Esophagus muscularis mucosa (tissue), 4 donors: ENCODE results near the gene MID1. TPM values are rescaled to one million over a fixed set of nuclear protein-coding genes. Genes with fewer than 3 reads are reported as not detected.

Experiments
- DNase-seq: peaks from one replicate; pipeline ENCODE4 v3.0.0-alpha.2; 2017; ENCODE audit errors: extremely low spot score
- H3K27ac ChIP-seq, 4 donors: fragments of 200-600 bp; sonication (generic); replicated peaks in 1 of 4; 1 replicate in 3 of 4; 2 replicates in 1 of 4; pipeline ENCODE4 v1.5.1; 2016 to 2019; ENCODE audit warnings: mild to moderate bottlenecking in 1 of 4
- H3K27me3 ChIP-seq, 4 donors: fragments of 200-600 bp; sonication (generic); one replicate each; pipeline versions ENCODE4 v1.5.1 to v1.6.0; 2016 to 2019
- H3K36me3 ChIP-seq, 4 donors: fragments of 200-600 bp; sonication (generic); one replicate each; pipeline ENCODE4 v1.5.1; 2016 to 2019
- H3K4me1 ChIP-seq, 4 donors: fragments of 200-600 bp; sonication (generic); one replicate each; pipeline ENCODE4 v1.5.1; 2016 to 2019
- H3K4me3 ChIP-seq, 4 donors: fragments of 200-600 bp; sonication (generic); 1 replicate in 2 of 4; 2 replicates in 2 of 4; pipeline ENCODE4 v1.5.1; 2016 to 2019; ENCODE audit warnings: mild to moderate bottlenecking in 4 of 4, moderate library complexity in 1 of 4
- H3K9me3 ChIP-seq, 4 donors: fragments of 200-600 bp; sonication (generic); 1 replicate in 3 of 4; 2 replicates in 1 of 4; pipeline ENCODE4 v1.5.1; 2016 to 2019
- CTCF ChIP-seq, 3 experiments: fragments of 200-600 bp in 2 of 3; fragments of 450-650 bp in 1 of 3; sonication (generic) in 2 of 3; IDR thresholded peaks; one replicate each; pipeline ENCODE4 v1.5.1; 2017 to 2019; ENCODE audit warnings: antibody characterized with exemption in 3 of 3, mild to moderate bottlenecking in 2 of 3, moderate library complexity in 1 of 3
- EP300 ChIP-seq: sonication (generic); formaldehyde crosslinking; IDR thresholded peaks from one replicate; pipeline ENCODE4 v1.6.1; 2017; ENCODE audit warnings: antibody characterized with exemption
- POLR2A ChIP-seq: fragments of 450-650 bp; IDR thresholded peaks from one replicate; pipeline ENCODE4 v1.6.1; 2017; ENCODE audit warnings: antibody characterized with exemption, moderate library complexity, mild to moderate bottlenecking, low read depth
- POLR2AphosphoS5 ChIP-seq, 2 donors: sonication (generic); formaldehyde crosslinking; IDR thresholded peaks; one replicate each; pipeline ENCODE4 v1.6.1; 2017; ENCODE audit warnings: antibody characterized with exemption in 2 of 2
- WGBS: methylation state at CpG from one replicate; pipeline ENCODE4 v1.1.5; 2018; 5-methylcytosine and 5-hydroxymethylcytosine counted together
- intact Hi-C: fragments of 100-400 bp; cut with DNase I; formaldehyde crosslinking; loops from one replicate; pipeline ENCODE4 v1.15.1; 2023
- total RNA-seq, 4 donors: library from RNA; depleted of rRNA; stranded (reverse); fragments of >200 nt; gene quantifications; one replicate each; pipeline versions ENCODE4 v1.1.0 to v1.2.1, GENCODE V29; 2016

The MID1 gene, protein sequence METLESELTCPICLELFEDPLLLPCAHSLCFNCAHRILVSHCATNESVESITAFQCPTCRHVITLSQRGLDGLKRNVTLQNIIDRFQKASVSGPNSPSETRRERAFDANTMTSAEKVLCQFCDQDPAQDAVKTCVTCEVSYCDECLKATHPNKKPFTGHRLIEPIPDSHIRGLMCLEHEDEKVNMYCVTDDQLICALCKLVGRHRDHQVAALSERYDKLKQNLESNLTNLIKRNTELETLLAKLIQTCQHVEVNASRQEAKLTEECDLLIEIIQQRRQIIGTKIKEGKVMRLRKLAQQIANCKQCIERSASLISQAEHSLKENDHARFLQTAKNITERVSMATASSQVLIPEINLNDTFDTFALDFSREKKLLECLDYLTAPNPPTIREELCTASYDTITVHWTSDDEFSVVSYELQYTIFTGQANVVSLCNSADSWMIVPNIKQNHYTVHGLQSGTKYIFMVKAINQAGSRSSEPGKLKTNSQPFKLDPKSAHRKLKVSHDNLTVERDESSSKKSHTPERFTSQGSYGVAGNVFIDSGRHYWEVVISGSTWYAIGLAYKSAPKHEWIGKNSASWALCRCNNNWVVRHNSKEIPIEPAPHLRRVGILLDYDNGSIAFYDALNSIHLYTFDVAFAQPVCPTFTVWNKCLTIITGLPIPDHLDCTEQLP
- 10 to 100 TPM; 11.2 to 22.0 (median 16.2) TPM for total RNA-seq

DNA sequence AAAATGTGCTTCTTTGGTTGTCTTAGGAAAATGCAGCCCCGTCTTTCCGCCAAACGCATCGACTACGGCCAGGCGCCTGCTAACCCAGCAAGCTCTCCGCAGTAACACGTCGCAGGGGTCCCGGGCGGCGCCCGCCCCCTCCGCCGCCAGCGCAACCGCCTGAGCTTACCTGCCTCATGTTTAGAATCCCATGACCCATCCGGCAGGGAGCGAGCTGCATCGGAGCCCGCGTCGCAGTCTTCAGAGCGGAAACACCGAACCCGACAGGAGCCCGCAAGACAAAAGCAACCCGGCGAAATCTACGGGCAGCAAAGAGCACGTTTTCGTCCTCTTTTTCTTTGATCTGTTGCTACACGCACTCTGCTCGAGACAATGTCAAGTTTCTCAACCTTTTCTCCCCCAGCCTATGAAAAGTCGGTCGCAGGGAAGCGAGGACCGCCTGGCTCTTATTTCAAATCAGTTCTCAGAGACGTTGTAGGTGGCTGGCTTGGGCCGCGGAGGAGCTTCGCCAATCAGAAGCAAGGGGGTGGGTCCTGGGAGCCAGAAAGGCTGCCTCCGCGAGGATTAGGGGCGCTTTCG lies at the start of gene MID1:
TSS of gene MID1 (minus strand) at position 465 of the 579 bp plus-strand sequence. CDS start 53,038 bp downstream, outside the sequence.
- H3K4me1 ChIP-seq, result peaks cover 0 to 24% (median 17%) of the 10 kb centered on the region in 4 donors
- no peaks in the 10 kb centered on the region for H3K27me3 ChIP-seq
- WGBS, result 37% methylated on average over 33 of the region's 46 CpGs
- no peak for DNase-seq
- intact Hi-C loops, result no loop called here
- TF ChIP-seq EP300 (no peak), POLR2AphosphoS5 (IDR thresholded peaks at IDR 0.05) (peak; percentile 64 to 74)
- no peaks in the 10 kb centered on the region for H3K9me3 ChIP-seq
- H3K36me3 ChIP-seq, result no peaks in the 10 kb centered on the region
- peak within 1 kb of the TSS; percentile 58 to 73 (median 62) for H3K4me3 ChIP-seq
- H3K27ac ChIP-seq, result peak within 1 kb of the TSS; percentile 68 to 84 (median 75)

DNA sequence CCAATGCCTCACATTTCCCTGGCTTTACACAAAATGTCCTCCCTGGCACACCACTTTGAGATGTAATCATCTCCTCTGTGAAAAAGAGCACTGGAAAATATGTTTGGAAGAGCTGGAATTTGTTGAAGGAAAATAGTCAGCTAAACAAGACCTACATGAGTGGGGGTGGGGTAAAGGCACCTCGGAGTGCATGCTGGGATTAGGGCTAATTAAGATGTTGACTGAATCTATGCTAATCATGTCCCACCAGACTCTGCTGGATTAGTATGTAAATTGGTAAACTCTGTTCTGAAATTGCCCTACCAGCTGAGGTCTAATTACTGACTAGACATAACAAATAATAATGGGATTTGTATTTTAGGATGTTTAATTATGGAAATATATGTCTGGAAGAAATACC lies 46.8 kb upstream of the MID1 start:
- TF ChIP-seq EP300, result no peak
- no peak for TF ChIP-seq POLR2A
- no peak for TF ChIP-seq POLR2AphosphoS5 (IDR thresholded peaks at IDR 0.05)
- no peak for TF ChIP-seq CTCF (IDR thresholded peaks at IDR 0.05)
- H3K36me3 ChIP-seq, result no peaks in the 10 kb centered on the region
- no peaks in the 10 kb centered on the region for H3K27me3 ChIP-seq
- no peaks in the 10 kb centered on the region for H3K9me3 ChIP-seq
- no peak overlapping the region for H3K4me3 ChIP-seq
- H3K27ac ChIP-seq, result no peak overlapping the region
- intact Hi-C loops, result no loop called here
- 71% methylated on average over 1 of the region's 1 CpG for WGBS
- no peaks in the 10 kb centered on the region for H3K4me1 ChIP-seq
- no peak for DNase-seq

DNA sequence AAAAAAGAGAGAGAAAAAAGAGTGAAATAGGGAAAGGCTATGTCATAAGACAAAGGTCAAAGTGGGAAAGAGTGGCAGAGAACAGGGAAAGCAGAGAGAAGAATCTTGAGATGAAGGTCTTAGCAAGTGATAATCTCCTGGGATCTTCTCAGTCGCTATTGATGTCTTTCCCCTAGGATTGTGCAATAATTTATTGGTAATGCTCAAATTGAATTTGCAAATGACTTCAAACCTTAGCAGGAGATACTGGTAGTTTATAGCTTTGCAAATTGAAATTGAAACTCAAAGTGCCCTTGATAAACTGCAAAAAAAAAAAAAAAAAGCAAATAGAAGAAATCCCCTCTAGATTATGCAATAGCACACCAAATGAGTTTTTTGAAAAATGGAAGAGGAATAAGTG lies 45.7 kb upstream of the MID1 start:
- 56% methylated on average over 1 of the region's 1 CpG for WGBS
- no peak overlapping the region for H3K27ac ChIP-seq
- H3K4me3 ChIP-seq, result no peak overlapping the region
- no peak for DNase-seq
- H3K4me1 ChIP-seq, result no peaks in the 10 kb centered on the region
- no peaks in the 10 kb centered on the region for H3K9me3 ChIP-seq
- TF ChIP-seq POLR2A, result no peak
- TF ChIP-seq EP300, result no peak
- no peak for TF ChIP-seq POLR2AphosphoS5 (IDR thresholded peaks at IDR 0.05)
- TF ChIP-seq CTCF (IDR thresholded peaks at IDR 0.05), result no peak
- intact Hi-C loops, result no loop called here
- no peaks in the 10 kb centered on the region for H3K27me3 ChIP-seq
- no peaks in the 10 kb centered on the region for H3K36me3 ChIP-seq

DNA sequence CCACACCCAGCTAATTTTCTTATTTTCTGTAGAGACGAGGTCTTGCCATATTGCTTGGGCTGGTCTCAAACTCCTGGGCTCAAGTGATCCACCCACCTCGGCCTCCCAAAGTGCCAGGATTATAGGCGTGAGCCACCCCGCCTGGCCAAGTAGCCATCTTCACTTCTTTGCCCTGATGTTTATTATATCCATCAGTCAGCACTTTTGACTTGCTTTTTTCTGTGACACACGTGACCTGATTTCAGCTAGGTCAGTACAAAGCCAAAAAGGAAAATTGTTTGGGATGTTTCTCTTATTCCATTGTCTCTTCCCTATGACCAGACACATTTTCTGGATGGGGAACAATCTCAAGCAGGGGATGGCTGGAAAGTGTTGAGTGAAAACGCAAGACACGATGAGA lies 45.3 kb upstream of the MID1 start:
- no peak for DNase-seq
- Histone ChIP-seq H3K27me3 (no peaks in the 10 kb centered on the region), H3K4me3 (no peak overlapping the region), H3K4me1 (no peaks in the 10 kb centered on the region), H3K27ac (no peak overlapping the region), H3K9me3 (no peaks in the 10 kb centered on the region), H3K36me3 (no peaks in the 10 kb centered on the region)
- TF ChIP-seq EP300 (no peak), POLR2A (no peak), POLR2AphosphoS5 (IDR thresholded peaks at IDR 0.05) (no peak), CTCF (IDR thresholded peaks at IDR 0.05) (no peak)
- intact Hi-C loops, result no loop called here
- WGBS, result 73% methylated on average over 7 of the region's 7 CpGs

DNA sequence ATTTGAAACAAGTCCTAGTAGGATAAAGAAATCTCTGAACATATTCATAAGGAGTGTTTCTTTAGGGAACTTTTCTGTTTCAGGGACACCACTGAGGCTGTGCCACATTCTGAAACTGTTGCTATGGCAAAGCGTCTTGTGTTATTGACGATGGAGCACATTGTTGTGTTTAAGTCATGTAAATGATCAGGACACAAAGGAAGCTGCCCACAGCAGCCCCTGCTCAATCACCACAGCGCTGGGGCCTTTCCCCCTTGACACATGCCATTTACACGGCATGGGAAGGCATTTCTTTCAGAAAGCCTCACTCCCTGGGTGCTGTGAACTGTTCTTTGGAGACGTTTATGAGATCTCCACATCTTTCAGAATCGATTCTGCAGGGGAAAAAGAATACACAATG lies 39.8 kb upstream of the MID1 start:
- 56% methylated on average over 6 of the region's 6 CpGs for WGBS
- Histone ChIP-seq H3K27me3 (no peaks in the 10 kb centered on the region), H3K27ac (no peak overlapping the region), H3K9me3 (peaks cover 0 to 5% (median 0%) of the 10 kb centered on the region in 4 donors), H3K4me1 (no peaks in the 10 kb centered on the region), H3K4me3 (no peak overlapping the region), H3K36me3 (no peaks in the 10 kb centered on the region)
- intact Hi-C loops, result no loop called here
- TF ChIP-seq POLR2A (no peak), CTCF (IDR thresholded peaks at IDR 0.05) (no peak), EP300 (no peak), POLR2AphosphoS5 (IDR thresholded peaks at IDR 0.05) (no peak)
- DNase-seq, result no peak
